Left ventricle myocardium inferior (tissue), 1 donor: ENCODE data around the gene FHIT. TPM values are rescaled to one million over a fixed set of nuclear protein-coding genes. Genes with fewer than 3 reads are reported as not detected.

Experiments used
- DNase-seq: peaks from one replicate; pipeline ENCODE4 v3.0.0-alpha.2; 2020
- H3K27ac ChIP-seq: fragments of 200-600 bp; replicated peaks from 2 replicates; pipeline ENCODE4 v1.8.0; 2021
- H3K27me3 ChIP-seq: fragments of 200-600 bp; 2 replicates; pipeline ENCODE4 v1.8.0; 2021; ENCODE audit warnings: low read depth
- H3K36me3 ChIP-seq: fragments of 200-600 bp; 2 replicates; pipeline ENCODE4 v1.8.0; 2021
- H3K4me1 ChIP-seq: fragments of 200-600 bp; 2 replicates; pipeline ENCODE4 v1.8.0; 2021
- H3K4me3 ChIP-seq: fragments of 200-600 bp; 2 replicates; pipeline ENCODE4 v1.8.0; 2021; ENCODE audit warnings: mild to moderate bottlenecking, moderate library complexity
- H3K9me3 ChIP-seq: fragments of 200-600 bp; replicated peaks from 2 replicates; pipeline ENCODE4 v1.8.0; 2021
- intact Hi-C: fragments of 100-400 bp; cut with micrococcal nuclease; formaldehyde crosslinking; loops from one replicate; pipeline ENCODE4 v1.11.0; 2022
- total RNA-seq: library from RNA; stranded (reverse); fragmentation: NEBNext Ultra II Directional; extraction: Animal tissue kit (Norgen Biotek cat#: 25700); gene quantifications from one replicate; pipeline ENCODE4 v1.2.1, GENCODE V29; 2021
- TF ChIP-seq, protein P1 (sequence below): fragments of 200-600 bp; IDR thresholded peaks from 2 replicates; pipeline ENCODE4 v1.8.0; 2021; ENCODE audit warnings: antibody characterized with exemption, mild to moderate bottlenecking, borderline replicate concordance
- donor health status: DM: no; HTN: yes; CAD: no; lungs with severe emphysema.

FHIT gene
- total RNA-seq, 1 donor from 2014 or later = 16.0 TPM

DNA sequence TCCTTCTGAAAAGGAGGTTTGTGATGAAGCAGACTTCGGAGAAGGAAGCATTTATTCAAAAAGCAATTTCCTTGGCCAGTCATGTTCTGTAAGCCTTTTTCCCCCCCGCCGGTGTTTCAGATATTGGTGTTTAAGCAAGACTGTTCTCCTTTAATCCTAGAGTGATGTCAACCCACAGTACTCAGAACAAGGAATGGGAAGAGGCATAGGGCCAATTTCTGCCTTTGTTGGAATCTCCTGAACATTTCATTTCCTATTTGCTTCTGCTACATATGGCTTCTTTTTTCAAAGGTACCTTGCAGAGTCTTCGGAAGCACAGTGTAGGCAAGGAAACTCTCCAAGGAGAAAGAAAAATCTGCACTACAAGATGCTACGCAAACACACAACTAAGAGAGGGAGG, 1488.3 kb downstream of the FHIT start:
- TF ChIP-seq, protein P1, sequence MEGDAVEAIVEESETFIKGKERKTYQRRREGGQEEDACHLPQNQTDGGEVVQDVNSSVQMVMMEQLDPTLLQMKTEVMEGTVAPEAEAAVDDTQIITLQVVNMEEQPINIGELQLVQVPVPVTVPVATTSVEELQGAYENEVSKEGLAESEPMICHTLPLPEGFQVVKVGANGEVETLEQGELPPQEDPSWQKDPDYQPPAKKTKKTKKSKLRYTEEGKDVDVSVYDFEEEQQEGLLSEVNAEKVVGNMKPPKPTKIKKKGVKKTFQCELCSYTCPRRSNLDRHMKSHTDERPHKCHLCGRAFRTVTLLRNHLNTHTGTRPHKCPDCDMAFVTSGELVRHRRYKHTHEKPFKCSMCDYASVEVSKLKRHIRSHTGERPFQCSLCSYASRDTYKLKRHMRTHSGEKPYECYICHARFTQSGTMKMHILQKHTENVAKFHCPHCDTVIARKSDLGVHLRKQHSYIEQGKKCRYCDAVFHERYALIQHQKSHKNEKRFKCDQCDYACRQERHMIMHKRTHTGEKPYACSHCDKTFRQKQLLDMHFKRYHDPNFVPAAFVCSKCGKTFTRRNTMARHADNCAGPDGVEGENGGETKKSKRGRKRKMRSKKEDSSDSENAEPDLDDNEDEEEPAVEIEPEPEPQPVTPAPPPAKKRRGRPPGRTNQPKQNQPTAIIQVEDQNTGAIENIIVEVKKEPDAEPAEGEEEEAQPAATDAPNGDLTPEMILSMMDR = no peak
- intact Hi-C loops = no loop called here
- H3K4me1 ChIP-seq = no peaks in the 10 kb centered on the region
- no peaks in the 10 kb centered on the region for H3K27me3 ChIP-seq
- no peaks in the 10 kb centered on the region for H3K9me3 ChIP-seq
- no peak for DNase-seq
- H3K27ac ChIP-seq = no peak overlapping the region
- H3K36me3 ChIP-seq = no peaks in the 10 kb centered on the region
- H3K4me3 ChIP-seq = no peak overlapping the region

DNA sequence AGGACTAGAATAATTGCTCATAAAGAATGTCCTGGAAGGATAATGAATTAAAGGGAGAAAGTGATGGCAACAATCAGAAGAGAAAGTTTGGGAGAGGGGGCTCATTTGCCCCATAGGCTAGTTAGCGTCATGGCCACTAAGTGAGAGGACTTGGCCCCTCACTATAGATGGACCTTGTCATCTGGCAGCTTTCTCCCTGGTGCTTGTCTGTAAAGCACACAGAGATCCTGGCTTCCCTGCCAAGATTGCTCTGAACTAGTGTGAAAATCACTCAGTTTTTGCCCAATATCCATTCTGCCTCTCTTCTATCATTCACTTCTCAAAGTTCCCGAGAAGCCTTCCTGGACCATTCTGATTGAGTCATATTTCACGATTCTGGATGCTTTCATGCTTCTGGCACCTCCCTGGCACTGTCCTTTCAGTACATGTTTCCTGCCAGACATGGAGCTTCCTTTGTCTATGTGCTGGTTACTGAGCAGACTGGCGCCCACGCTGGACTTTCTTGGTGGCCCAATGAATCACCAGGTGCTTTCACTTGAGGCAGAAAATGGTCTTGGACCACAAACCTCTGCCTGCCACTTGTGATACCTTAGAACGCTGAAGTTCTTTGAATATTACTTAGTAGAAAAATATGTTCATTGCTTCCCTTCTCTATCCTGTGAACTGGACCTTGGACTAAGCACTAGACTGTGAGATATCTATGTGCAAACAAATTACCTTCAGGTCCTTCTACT, 1491.8 kb downstream of the FHIT start:
- H3K4me1 ChIP-seq = no peaks in the 10 kb centered on the region
- TF ChIP-seq, protein P1 = no peak
- H3K27me3 ChIP-seq = no peaks in the 10 kb centered on the region
- no peak overlapping the region for H3K4me3 ChIP-seq
- intact Hi-C loops = no loop called here
- no peaks in the 10 kb centered on the region for H3K9me3 ChIP-seq
- no peaks in the 10 kb centered on the region for H3K36me3 ChIP-seq
- no peak for DNase-seq
- H3K27ac ChIP-seq = no peak overlapping the region

DNA sequence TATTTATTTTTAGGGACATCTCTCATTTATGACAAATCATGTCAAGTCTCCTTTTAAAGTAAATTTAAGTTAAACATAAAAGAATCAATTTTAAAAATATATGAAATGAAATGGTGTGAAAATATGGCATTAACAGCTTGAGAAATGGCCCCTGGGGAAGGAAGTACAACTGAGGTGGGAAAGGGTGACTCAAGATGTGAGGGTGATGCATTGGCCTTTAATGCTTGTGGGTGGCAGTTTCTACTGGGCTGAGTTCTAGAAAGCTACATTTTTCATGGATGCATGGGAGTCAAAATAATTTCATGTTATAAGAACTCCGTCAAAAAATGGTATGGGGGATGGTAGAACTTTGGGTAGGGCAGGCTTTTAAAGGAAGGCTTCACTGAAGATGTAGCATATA, 1492.6 kb downstream of the FHIT start:
- H3K4me3 ChIP-seq = no peak overlapping the region
- no peaks in the 10 kb centered on the region for H3K4me1 ChIP-seq
- no peak for DNase-seq
- no peaks in the 10 kb centered on the region for H3K27me3 ChIP-seq
- TF ChIP-seq, protein P1 = no peak
- H3K27ac ChIP-seq = no peak overlapping the region
- H3K9me3 ChIP-seq = no peaks in the 10 kb centered on the region
- intact Hi-C loops = no loop called here
- no peaks in the 10 kb centered on the region for H3K36me3 ChIP-seq

DNA sequence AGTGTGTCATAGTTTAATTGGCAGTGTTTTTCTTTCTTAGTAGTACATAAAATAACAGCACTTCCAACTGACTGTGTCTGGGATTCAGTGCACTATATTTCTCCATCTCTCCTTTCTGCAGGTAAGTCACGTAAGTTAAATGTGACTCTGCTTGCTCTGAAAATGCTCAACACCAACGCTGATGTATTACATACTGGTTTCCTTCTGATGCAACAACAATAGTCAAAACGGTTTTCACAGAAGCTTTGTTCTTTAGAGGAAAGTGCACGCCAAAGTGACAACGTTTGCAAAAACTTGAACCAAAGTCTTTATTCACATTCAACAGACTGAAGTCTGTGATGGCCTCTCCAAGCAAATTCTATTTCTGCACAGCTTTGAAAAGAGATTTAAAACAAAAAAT, 1494.3 kb downstream of the FHIT start:
- Histone ChIP-seq H3K4me1 (no peaks in the 10 kb centered on the region), H3K4me3 (no peak overlapping the region), H3K27ac (no peak overlapping the region), H3K36me3 (no peaks in the 10 kb centered on the region), H3K9me3 (no peaks in the 10 kb centered on the region), H3K27me3 (no peaks in the 10 kb centered on the region)
- TF ChIP-seq, protein P1 = no peak
- DNase-seq = no peak
- intact Hi-C loops = no loop called here

DNA sequence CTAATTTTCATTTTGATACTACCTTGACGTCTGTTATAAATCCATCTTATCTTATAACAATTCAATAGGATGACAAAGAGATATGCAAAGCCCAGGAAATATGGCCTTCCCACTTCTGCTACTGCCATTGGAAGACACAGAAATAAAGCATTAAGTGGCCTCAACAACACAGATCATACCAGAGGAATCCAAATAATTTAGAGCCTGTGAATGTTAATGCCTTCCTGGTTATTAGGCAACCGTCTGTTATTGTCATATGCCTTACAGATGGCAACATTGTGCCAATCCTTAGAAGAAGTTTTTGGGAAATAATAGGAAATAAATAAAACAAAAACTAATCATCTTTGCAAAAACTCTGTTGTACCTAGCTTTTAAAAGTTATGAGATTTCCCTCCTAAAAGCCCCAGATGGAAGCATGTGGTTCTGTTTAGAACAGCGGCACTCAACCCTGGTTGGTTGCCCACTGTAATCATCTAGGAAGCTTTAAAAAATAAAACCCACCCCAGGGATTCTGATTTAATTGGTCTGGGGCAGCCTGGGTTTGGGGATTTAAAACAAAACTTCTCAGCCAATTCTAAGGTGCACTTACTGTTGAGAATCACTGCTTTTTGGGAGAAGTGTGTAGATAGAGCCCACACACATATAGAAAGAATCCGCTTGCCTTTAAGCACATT, 1496.7 kb downstream of the FHIT start:
- H3K9me3 ChIP-seq = no peaks in the 10 kb centered on the region
- H3K4me3 ChIP-seq = no peak overlapping the region
- no peak overlapping the region for H3K27ac ChIP-seq
- TF ChIP-seq, protein P1 = no peak
- intact Hi-C loops = no loop called here
- no peaks in the 10 kb centered on the region for H3K27me3 ChIP-seq
- DNase-seq = no peak
- no peaks in the 10 kb centered on the region for H3K4me1 ChIP-seq
- H3K36me3 ChIP-seq = no peaks in the 10 kb centered on the region
